Activated CD8-positive, alpha-beta T cell treated with anti-CD3 and anti-CD28 coated beads for 36 hours (primary cell): ENCODE data around the gene CACNA1S. TPM values are rescaled to one million over a fixed set of nuclear protein-coding genes. Genes with fewer than 3 reads are reported as not detected.
A peak's percentile ranks its signal among the peaks of the same experiment; 100 is the strongest.

Source experiments
- ATAC-seq: fragments of 200-7000 bp; cut with Tn5 transposase; one replicate; pipeline ENCODE4 v1.10.0; 2021; ENCODE audit warnings: mild to moderate bottlenecking, moderate library complexity
- CTCF ChIA-PET: fragments of 350-600 bp; sonication (Branson Sonifier 250); formaldehyde crosslinking; loops from one replicate; lab custom pipeline; 2021; ENCODE audit warnings: antibody characterized with exemption; lab: Charles Lee
- POLR2A ChIA-PET: fragments of 350-600 bp; sonication (Branson Sonifier 250); formaldehyde crosslinking; loops from one replicate; lab custom pipeline; 2021; ENCODE audit warnings: antibody characterized with exemption; lab: Charles Lee
- DNase-seq: peaks from one replicate; pipeline ENCODE4 v3.0.0-alpha.2; 2020
- H3K27ac Mint-ChIP-seq: one replicate; pipeline ENCODE4 v1.8.0; 2021; ENCODE audit warnings: mild to moderate bottlenecking, mixed read lengths
- H3K27me3 Mint-ChIP-seq: one replicate; pipeline ENCODE4 v1.8.0; 2021; ENCODE audit warnings: mixed read lengths
- H3K36me3 Mint-ChIP-seq: one replicate; pipeline ENCODE4 v1.8.0; 2021; ENCODE audit warnings: low read depth, mixed read lengths
- H3K4me1 Mint-ChIP-seq: one replicate; pipeline ENCODE4 v1.8.0; 2021; ENCODE audit warnings: low read depth, mixed read lengths
- H3K4me3 Mint-ChIP-seq: one replicate; pipeline ENCODE4 v1.8.0; 2021; ENCODE audit warnings: mild to moderate bottlenecking, moderate library complexity, mixed read lengths
- H3K9me3 Mint-ChIP-seq: one replicate; pipeline ENCODE4 v1.8.0; 2021; ENCODE audit warnings: mixed read lengths
- CTCF ChIP-seq: fragments of 200-600 bp; IDR thresholded peaks from one replicate; pipeline ENCODE4 v1.8.0; 2022; ENCODE audit warnings: antibody characterized with exemption, mild to moderate bottlenecking
- intact Hi-C: fragments of 100-400 bp; cut with micrococcal nuclease; formaldehyde crosslinking; loops from one replicate; pipeline ENCODE4 v1.10.0; 2022
- total RNA-seq, 2 experiments: library from RNA; stranded (reverse); gene quantifications; one replicate each; pipeline ENCODE4 v1.2.3, GENCODE V29; 2021

CACNA1S gene
- total RNA-seq, 2 experiments from 2014 or later = not detected

- ATAC-seq (no peak), DNase-seq (no peak)
- Mint-ChIP-seq H3K4me1 (peaks cover 54% of the 10 kb centered on the region), H3K36me3 (peaks cover 17% of the 10 kb centered on the region), H3K27me3 (no peaks in the 10 kb centered on the region), H3K9me3 (no peaks in the 10 kb centered on the region), H3K27ac (no peak overlapping the region), H3K4me3 (peak overlapping the region; percentile 58)
- ChIA-PET POLR2A (interaction anchor here (0.7 to 1.5 kb wide), 5 partner anchors 9 to 131 kb away, joined by 3 to 9 read pairs (median 3); no protein-coding TSS in a partner anchor), CTCF (interaction anchor here (2.1 to 10.7 kb wide), 7 partner anchors 9 to 94 kb away, joined by 5 to 109 read pairs (median 37); no protein-coding TSS in a partner anchor)
- TF ChIP-seq CTCF = no peak
- intact Hi-C loops = no loop called here
Measured at GRCh38 chr1:201024625-201024998, 87.6 kb downstream of the CACNA1S start.

GRCh38 chr1:201023920-201024624 is 88.2 kb downstream of the CACNA1S start:
- no peaks in the 10 kb centered on the region for H3K9me3 Mint-ChIP-seq

GRCh38 chr1:201023517-201023902 is 88.7 kb downstream of the CACNA1S start, which contains the start of gene KIF21B:
Gene KIF21B (minus strand): TSS chr1:201023714. CDS start chr1:201023383, 331 bp downstream.
- no peaks in the 10 kb centered on the region for H3K9me3 Mint-ChIP-seq
- intact Hi-C loops = no loop called here
- DNase-seq (peak; percentile 92), ATAC-seq (peak; percentile 70)
- ChIA-PET CTCF (interaction anchor here (1.7 to 10.7 kb wide), 8 partner anchors 8 to 135 kb away, joined by 5 to 109 read pairs (median 38); no protein-coding TSS in a partner anchor), POLR2A (interaction anchor here (1.0 to 1.5 kb wide), 4 partner anchors 8 to 395 kb away, joined by 3 to 9 read pairs (median 3); no protein-coding TSS in a partner anchor)
- H3K27ac Mint-ChIP-seq = peak within 1 kb of the TSS; percentile 97
- H3K27me3 Mint-ChIP-seq = no peaks in the 10 kb centered on the region
- H3K4me1 Mint-ChIP-seq = peaks cover 60% of the 10 kb centered on the region
- TF ChIP-seq CTCF = no peak
- peaks cover 22% of the 10 kb centered on the region for H3K36me3 Mint-ChIP-seq
- H3K4me3 Mint-ChIP-seq = peak within 1 kb of the TSS; percentile 91

More at GRCh38 chr1:201023920-201024624, 88.2 kb downstream of the CACNA1S start:
- ATAC-seq = no peak
- no peak overlapping the region for H3K27ac Mint-ChIP-seq
- no peak for TF ChIP-seq CTCF
- H3K4me3 Mint-ChIP-seq = peak overlapping the region; percentile 58
- CTCF ChIA-PET = interaction anchor here (1.7 to 10.7 kb wide), 8 partner anchors 8 to 136 kb away, joined by 5 to 109 read pairs (median 30); no protein-coding TSS in a partner anchor
- DNase-seq = no peak
- H3K27me3 Mint-ChIP-seq = no peaks in the 10 kb centered on the region
- POLR2A ChIA-PET = interaction anchor here (0.7 to 1.5 kb wide), 4 partner anchors 9 to 52 kb away, joined by 3 to 9 read pairs (median 4); no protein-coding TSS in a partner anchor
- H3K4me1 Mint-ChIP-seq = peaks cover 58% of the 10 kb centered on the region
- H3K36me3 Mint-ChIP-seq = peaks cover 19% of the 10 kb centered on the region
- intact Hi-C loops = no loop called here

GRCh38 chr1:201022820-201023516 is 89.3 kb downstream of the CACNA1S start:
- intact Hi-C loops = no loop called here
- Mint-ChIP-seq H3K27ac (peak overlapping the region; percentile 97), H3K9me3 (no peaks in the 10 kb centered on the region), H3K27me3 (no peaks in the 10 kb centered on the region), H3K36me3 (peaks cover 27% of the 10 kb centered on the region), H3K4me1 (peaks cover 64% of the 10 kb centered on the region), H3K4me3 (peak overlapping the region; percentile 91)
- peak; percentile 59 for DNase-seq
- ChIA-PET CTCF (interaction anchor here (1.0 to 10.7 kb wide), 8 partner anchors 7 to 135 kb away, joined by 4 to 109 read pairs (median 22); no protein-coding TSS in a partner anchor), POLR2A (interaction anchor here (1.0 to 2.2 kb wide), 6 partner anchors 9 to 395 kb away, joined by 3 to 6 read pairs (median 3); partner anchors contain the start of gene DDX59)
- TF ChIP-seq CTCF = no peak
- ATAC-seq = no peak
